Liver (tissue), 9 donors: ENCODE data around the gene RGL2. TPM values are rescaled to one million over a fixed set of nuclear protein-coding genes. Genes with fewer than 3 reads are reported as not detected.

Source experiments
- DNase-seq: peaks from one replicate; pipeline ENCODE4 v3.0.0-alpha.2; 2017; ENCODE audit warnings: low spot score
- H3K27ac ChIP-seq, 2 donors: one replicate each; pipeline ENCODE4 v1.7.0; 2013; ENCODE audit warnings: inconsistent platforms in 2 of 2, low read length in 2 of 2, control low read depth in 1 of 2, low read depth in 1 of 2, mild to moderate bottlenecking in 1 of 2
- H3K27me3 ChIP-seq, 4 donors: one replicate each; pipeline versions ENCODE4 v1.6.1 to v1.7.0; 2013; ENCODE audit warnings: low read length in 3 of 4, inconsistent platforms in 1 of 4, mild to moderate bottlenecking in 1 of 4, moderate library complexity in 1 of 4; ENCODE audit not compliant: control insufficient read depth in 4 of 4, insufficient read depth in 4 of 4
- H3K36me3 ChIP-seq, 4 donors: one replicate each; pipeline versions ENCODE4 v1.6.1 to v1.7.0; 2013; ENCODE audit warnings: low read length in 3 of 4, mild to moderate bottlenecking in 3 of 4, low read depth in 1 of 4, moderate library complexity in 1 of 4; ENCODE audit not compliant: control insufficient read depth in 4 of 4, insufficient read depth in 3 of 4
- H3K4me1 ChIP-seq, 4 donors: one replicate each; pipeline versions ENCODE4 v1.6.1 to v1.7.0; 2013; ENCODE audit warnings: low read length in 3 of 4, mild to moderate bottlenecking in 3 of 4, moderate library complexity in 1 of 4; ENCODE audit not compliant: control insufficient read depth in 4 of 4, insufficient read depth in 4 of 4
- H3K4me3 ChIP-seq, 3 donors: one replicate each; pipeline versions ENCODE4 v1.6.1 to v1.7.0; 2013; ENCODE audit warnings: low read length in 3 of 3, control low read depth in 1 of 3, low read depth in 1 of 3, mild to moderate bottlenecking in 1 of 3
- H3K9ac ChIP-seq, 2 donors: one replicate each; pipeline ENCODE4 v1.7.0; 2013; ENCODE audit warnings: low read length in 2 of 2, mild to moderate bottlenecking in 2 of 2, moderate library complexity in 2 of 2, control low read depth in 1 of 2, low read depth in 1 of 2
- H3K9me3 ChIP-seq, 4 donors: one replicate each; pipeline versions ENCODE4 v1.6.1 to v1.7.0; 2013; ENCODE audit warnings: low read length in 3 of 4; ENCODE audit not compliant: control insufficient read depth in 4 of 4
- EGR1 ChIP-seq, 2 donors: IDR thresholded peaks; 2 replicates each; pipeline ENCODE4 v1.6.1; 2016 to 2018; ENCODE audit warnings: antibody characterized with exemption in 2 of 2, low read depth in 2 of 2
- FOXA2 ChIP-seq: IDR thresholded peaks from 2 replicates; pipeline ENCODE4 v1.6.1; 2016; ENCODE audit warnings: antibody characterized with exemption
- GABPA ChIP-seq, 2 donors: IDR thresholded peaks in 1 of 2; conservative IDR thresholded peaks in 1 of 2; 2 replicates each; pipeline ENCODE4 v1.6.1; 2016; ENCODE audit warnings: antibody characterized with exemption in 2 of 2, mild to moderate bottlenecking in 1 of 2, moderate library complexity in 1 of 2
- HNF4A ChIP-seq, 2 donors: conservative IDR thresholded peaks; 2 replicates each; pipeline ENCODE4 v1.6.1; 2016; ENCODE audit warnings: antibody characterized with exemption in 2 of 2, mild to moderate bottlenecking in 2 of 2
- HNF4G ChIP-seq: IDR thresholded peaks from 2 replicates; pipeline ENCODE4 v1.6.1; 2016; ENCODE audit warnings: antibody characterized with exemption
- JUND ChIP-seq, 2 donors: IDR thresholded peaks; 2 replicates each; pipeline ENCODE4 v1.6.1; 2016; ENCODE audit warnings: antibody characterized with exemption in 2 of 2
- NR2F2 ChIP-seq: IDR thresholded peaks from 2 replicates; pipeline ENCODE4 v1.6.1; 2016; ENCODE audit warnings: antibody characterized with exemption
- RAD21 ChIP-seq, 2 donors: IDR thresholded peaks; 2 replicates each; pipeline ENCODE4 v1.6.1; 2016; ENCODE audit warnings: antibody characterized with exemption in 2 of 2, mild to moderate bottlenecking in 2 of 2
- TAF1 ChIP-seq: conservative IDR thresholded peaks from 2 replicates; pipeline ENCODE4 v1.6.1; 2016; ENCODE audit warnings: antibody characterized with exemption, mild to moderate bottlenecking
- YY1 ChIP-seq: IDR thresholded peaks from 2 replicates; pipeline ENCODE4 v1.6.1; 2016; ENCODE audit warnings: antibody characterized with exemption, mild to moderate bottlenecking
- ZBTB33 ChIP-seq: IDR thresholded peaks from 2 replicates; pipeline ENCODE4 v1.6.1; 2016; ENCODE audit warnings: antibody characterized with exemption
- WGBS: extraction: QIAGEN DNeasy Blood & Tissue Kit; methylation state at CpG from one replicate; pipeline ENCODE4 v1.1.7; 2013; 5-methylcytosine and 5-hydroxymethylcytosine counted together
- polyA plus RNA-seq, 2 donors: library from polyadenylated mRNA; stranded (reverse) in 1 of 2; unstranded in 1 of 2; fragments of 200-250 nt in 1 of 2; fragments of >200 nt in 1 of 2; fragmentation: Nextera tagmentation in 1 of 2; extraction: Ambion mirVana in 1 of 2; gene quantifications; one replicate each; pipeline versions ENCODE4 v1.2.1 to v1.2.3, GENCODE V29; 2013 to 2015
- total RNA-seq, 2 donors: library from RNA; depleted of rRNA; stranded (reverse); fragments of >200 nt; gene quantifications; one replicate each; pipeline ENCODE4 v1.2.3, GENCODE V29; 2014
- TF ChIP-seq, protein P1 (sequence below): IDR thresholded peaks from 2 replicates; pipeline ENCODE4 v1.6.1; 2016; ENCODE audit warnings: antibody characterized with exemption, mild to moderate bottlenecking
- TF ChIP-seq, protein P2 (sequence below): IDR thresholded peaks from 2 replicates; pipeline ENCODE4 v1.6.1; 2016; ENCODE audit warnings: antibody characterized with exemption
- donor health status: healthy.
- donor health status: healthy.
- donor health status: healthy.
- donor health status: healthy.
- donor health status: healthy.

Gene RGL2
- total and polyA plus RNA-seq, 4 donors, result 16.7 to 22.8 (median 17.3) TPM

GRCh38 chr6:33323623-33323948 is 24.8 kb upstream of the RGL2 start:
- DNase-seq, result no peak
- peak overlapping the region; percentile 36 to 85 (median 72) for H3K4me3 ChIP-seq
- WGBS, result 6% methylated on average over 12 of the region's 12 CpGs
- H3K27me3 ChIP-seq, result no peaks in the 10 kb centered on the region
- H3K27ac ChIP-seq, result peak overlapping the region; percentile 85 to 86
- TF ChIP-seq RAD21 (IDR thresholded peaks at IDR 0.05), result no peak
- no peak for TF ChIP-seq TAF1
- TF ChIP-seq, protein P1, sequence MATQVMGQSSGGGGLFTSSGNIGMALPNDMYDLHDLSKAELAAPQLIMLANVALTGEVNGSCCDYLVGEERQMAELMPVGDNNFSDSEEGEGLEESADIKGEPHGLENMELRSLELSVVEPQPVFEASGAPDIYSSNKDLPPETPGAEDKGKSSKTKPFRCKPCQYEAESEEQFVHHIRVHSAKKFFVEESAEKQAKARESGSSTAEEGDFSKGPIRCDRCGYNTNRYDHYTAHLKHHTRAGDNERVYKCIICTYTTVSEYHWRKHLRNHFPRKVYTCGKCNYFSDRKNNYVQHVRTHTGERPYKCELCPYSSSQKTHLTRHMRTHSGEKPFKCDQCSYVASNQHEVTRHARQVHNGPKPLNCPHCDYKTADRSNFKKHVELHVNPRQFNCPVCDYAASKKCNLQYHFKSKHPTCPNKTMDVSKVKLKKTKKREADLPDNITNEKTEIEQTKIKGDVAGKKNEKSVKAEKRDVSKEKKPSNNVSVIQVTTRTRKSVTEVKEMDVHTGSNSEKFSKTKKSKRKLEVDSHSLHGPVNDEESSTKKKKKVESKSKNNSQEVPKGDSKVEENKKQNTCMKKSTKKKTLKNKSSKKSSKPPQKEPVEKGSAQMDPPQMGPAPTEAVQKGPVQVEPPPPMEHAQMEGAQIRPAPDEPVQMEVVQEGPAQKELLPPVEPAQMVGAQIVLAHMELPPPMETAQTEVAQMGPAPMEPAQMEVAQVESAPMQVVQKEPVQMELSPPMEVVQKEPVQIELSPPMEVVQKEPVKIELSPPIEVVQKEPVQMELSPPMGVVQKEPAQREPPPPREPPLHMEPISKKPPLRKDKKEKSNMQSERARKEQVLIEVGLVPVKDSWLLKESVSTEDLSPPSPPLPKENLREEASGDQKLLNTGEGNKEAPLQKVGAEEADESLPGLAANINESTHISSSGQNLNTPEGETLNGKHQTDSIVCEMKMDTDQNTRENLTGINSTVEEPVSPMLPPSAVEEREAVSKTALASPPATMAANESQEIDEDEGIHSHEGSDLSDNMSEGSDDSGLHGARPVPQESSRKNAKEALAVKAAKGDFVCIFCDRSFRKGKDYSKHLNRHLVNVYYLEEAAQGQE, result no peak
- no peak for TF ChIP-seq JUND (IDR thresholded peaks at IDR 0.05)
- no peak for TF ChIP-seq ZBTB33
- TF ChIP-seq HNF4A (conservative IDR thresholded peaks at IDR 0.05), result no peak
- TF ChIP-seq EGR1 (IDR thresholded peaks at IDR 0.05; ENCODE audit: low read depth in 2 of 2), result no peak
- no peak for TF ChIP-seq YY1
- no peak for TF ChIP-seq NR2F2
- peaks cover 14 to 39% (median 38%) of the 10 kb centered on the region in 4 donors for H3K4me1 ChIP-seq
- peaks cover 0 to 16% (median 8%) of the 10 kb centered on the region in 4 donors for H3K36me3 ChIP-seq
- H3K9ac ChIP-seq, result no peak overlapping the region
- H3K9me3 ChIP-seq, result no peaks in the 10 kb centered on the region

DNA sequence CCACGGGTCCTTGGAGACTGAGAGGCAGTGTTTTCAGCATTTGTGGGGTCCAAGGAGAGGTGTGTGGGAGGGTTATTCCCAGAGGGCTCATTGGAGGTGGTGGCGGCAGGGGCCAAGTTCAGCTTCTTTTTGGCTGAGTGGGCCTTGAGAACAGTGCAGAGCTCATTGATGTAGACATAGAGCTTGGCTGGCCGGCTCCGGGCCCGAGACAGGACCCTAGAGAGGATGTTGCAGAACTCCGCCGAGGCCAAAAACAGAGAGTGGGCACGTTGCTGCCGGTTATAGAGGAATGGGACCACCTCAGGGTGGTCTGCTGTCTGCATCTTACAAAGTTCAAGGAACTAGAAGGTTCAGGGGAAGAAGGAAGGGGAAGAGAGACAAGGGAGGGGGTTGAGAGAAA is 22.5 kb upstream of the RGL2 start:
- H3K27me3 ChIP-seq, result no peaks in the 10 kb centered on the region
- no peaks in the 10 kb centered on the region for H3K9me3 ChIP-seq
- H3K27ac ChIP-seq, result peak overlapping the region in 1 of 2 donors; percentile 85
- H3K4me1 ChIP-seq, result peaks cover 20 to 54% (median 48%) of the 10 kb centered on the region in 4 donors
- H3K36me3 ChIP-seq, result peaks cover 0 to 16% (median 8%) of the 10 kb centered on the region in 4 donors
- WGBS, result 91% methylated on average over 9 of the region's 9 CpGs
- no peak for DNase-seq
- TF ChIP-seq JUND (IDR thresholded peaks at IDR 0.05) (no peak), EGR1 (IDR thresholded peaks at IDR 0.05; ENCODE audit: low read depth in 2 of 2) (no peak), TAF1 (no peak)
- H3K4me3 ChIP-seq, result no peak overlapping the region
- H3K9ac ChIP-seq, result no peak overlapping the region

GRCh38 chr6:33320315-33321181 is 21.8 kb upstream of the RGL2 start:
- TF ChIP-seq, protein P2, sequence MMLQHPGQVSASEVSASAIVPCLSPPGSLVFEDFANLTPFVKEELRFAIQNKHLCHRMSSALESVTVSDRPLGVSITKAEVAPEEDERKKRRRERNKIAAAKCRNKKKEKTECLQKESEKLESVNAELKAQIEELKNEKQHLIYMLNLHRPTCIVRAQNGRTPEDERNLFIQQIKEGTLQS, result peak; percentile 59
- TF ChIP-seq HNF4A (conservative IDR thresholded peaks at IDR 0.05), result peak; percentile 13 to 29
- no peak for TF ChIP-seq FOXA2
- TF ChIP-seq JUND (IDR thresholded peaks at IDR 0.05), result peak; percentile 86 to 96
- TF ChIP-seq HNF4G, result no peak
- peak in 1 of 2 donors; percentile 7 for TF ChIP-seq GABPA (IDR thresholded peaks at IDR 0.05 in 1 of 2, conservative IDR thresholded peaks at IDR 0.05 in 1 of 2)
- WGBS, result 73% methylated on average over 32 of the region's 32 CpGs
- peak overlapping the region; percentile 47 to 85 for H3K27ac ChIP-seq
- H3K9ac ChIP-seq, result no peak overlapping the region
- H3K4me1 ChIP-seq, result peaks cover 20 to 54% (median 48%) of the 10 kb centered on the region in 4 donors
- no peaks in the 10 kb centered on the region for H3K9me3 ChIP-seq
- H3K36me3 ChIP-seq, result peaks cover 0 to 16% (median 8%) of the 10 kb centered on the region in 4 donors
- no peak for DNase-seq
- no peaks in the 10 kb centered on the region for H3K27me3 ChIP-seq
- H3K4me3 ChIP-seq, result no peak overlapping the region
